Activated CD8-positive, alpha-beta T cell treated with anti-CD3 and anti-CD28 coated beads for 36 hours (primary cell): Measurements from ENCODE around the gene SEC14L1. TPM values are rescaled to one million over a fixed set of nuclear protein-coding genes. Genes with fewer than 3 reads are reported as not detected.

ENCODE experiments used
- ATAC-seq: fragments of 200-7000 bp; cut with Tn5 transposase; one replicate; pipeline ENCODE4 v1.10.0; 2021; ENCODE audit warnings: mild to moderate bottlenecking, moderate library complexity
- CTCF ChIA-PET: fragments of 350-600 bp; sonication (Branson Sonifier 250); formaldehyde crosslinking; loops from one replicate; lab custom pipeline; 2021; ENCODE audit warnings: antibody characterized with exemption; lab: Charles Lee
- POLR2A ChIA-PET: fragments of 350-600 bp; sonication (Branson Sonifier 250); formaldehyde crosslinking; loops from one replicate; lab custom pipeline; 2021; ENCODE audit warnings: antibody characterized with exemption; lab: Charles Lee
- DNase-seq: peaks from one replicate; pipeline ENCODE4 v3.0.0-alpha.2; 2020
- H3K27ac Mint-ChIP-seq: one replicate; pipeline ENCODE4 v1.8.0; 2021; ENCODE audit warnings: mild to moderate bottlenecking, mixed read lengths
- H3K27me3 Mint-ChIP-seq: one replicate; pipeline ENCODE4 v1.8.0; 2021; ENCODE audit warnings: mixed read lengths
- H3K36me3 Mint-ChIP-seq: one replicate; pipeline ENCODE4 v1.8.0; 2021; ENCODE audit warnings: low read depth, mixed read lengths
- H3K4me1 Mint-ChIP-seq: one replicate; pipeline ENCODE4 v1.8.0; 2021; ENCODE audit warnings: low read depth, mixed read lengths
- H3K4me3 Mint-ChIP-seq: one replicate; pipeline ENCODE4 v1.8.0; 2021; ENCODE audit warnings: mild to moderate bottlenecking, moderate library complexity, mixed read lengths
- H3K9me3 Mint-ChIP-seq: one replicate; pipeline ENCODE4 v1.8.0; 2021; ENCODE audit warnings: mixed read lengths
- intact Hi-C: fragments of 100-400 bp; cut with micrococcal nuclease; formaldehyde crosslinking; loops from one replicate; pipeline ENCODE4 v1.10.0; 2022
- total RNA-seq, 2 experiments: library from RNA; stranded (reverse); gene quantifications; one replicate each; pipeline ENCODE4 v1.2.3, GENCODE V29; 2021
- TF ChIP-seq, protein P1 (sequence below): fragments of 200-600 bp; IDR thresholded peaks from one replicate; pipeline ENCODE4 v1.8.0; 2022; ENCODE audit warnings: antibody characterized with exemption, mild to moderate bottlenecking

SEC14L1 gene
- total RNA-seq, 2 experiments from 2014 or later: 79.7 to 91.6 TPM

DNA sequence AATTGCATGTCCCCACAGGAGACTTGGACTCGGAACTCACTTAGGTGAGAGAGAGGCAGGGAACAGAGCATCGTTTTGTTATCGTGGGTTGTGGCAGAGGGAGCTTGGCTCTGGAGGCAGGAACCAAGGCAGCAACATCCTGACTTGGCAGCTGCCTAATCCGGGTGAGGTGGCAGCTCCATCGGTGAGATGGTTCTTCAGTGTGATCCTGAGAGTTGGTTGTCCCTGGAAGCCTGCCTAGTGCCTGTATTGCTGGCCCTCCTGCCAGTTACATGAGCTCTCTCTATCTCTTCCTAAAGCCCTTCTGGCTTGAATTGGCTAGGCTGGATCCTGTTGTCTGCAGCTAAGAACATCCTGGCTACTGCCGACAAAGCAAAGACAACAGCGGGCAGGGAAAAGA lies 19.9 kb upstream of the SEC14L1 start:
- TF ChIP-seq, protein P1, sequence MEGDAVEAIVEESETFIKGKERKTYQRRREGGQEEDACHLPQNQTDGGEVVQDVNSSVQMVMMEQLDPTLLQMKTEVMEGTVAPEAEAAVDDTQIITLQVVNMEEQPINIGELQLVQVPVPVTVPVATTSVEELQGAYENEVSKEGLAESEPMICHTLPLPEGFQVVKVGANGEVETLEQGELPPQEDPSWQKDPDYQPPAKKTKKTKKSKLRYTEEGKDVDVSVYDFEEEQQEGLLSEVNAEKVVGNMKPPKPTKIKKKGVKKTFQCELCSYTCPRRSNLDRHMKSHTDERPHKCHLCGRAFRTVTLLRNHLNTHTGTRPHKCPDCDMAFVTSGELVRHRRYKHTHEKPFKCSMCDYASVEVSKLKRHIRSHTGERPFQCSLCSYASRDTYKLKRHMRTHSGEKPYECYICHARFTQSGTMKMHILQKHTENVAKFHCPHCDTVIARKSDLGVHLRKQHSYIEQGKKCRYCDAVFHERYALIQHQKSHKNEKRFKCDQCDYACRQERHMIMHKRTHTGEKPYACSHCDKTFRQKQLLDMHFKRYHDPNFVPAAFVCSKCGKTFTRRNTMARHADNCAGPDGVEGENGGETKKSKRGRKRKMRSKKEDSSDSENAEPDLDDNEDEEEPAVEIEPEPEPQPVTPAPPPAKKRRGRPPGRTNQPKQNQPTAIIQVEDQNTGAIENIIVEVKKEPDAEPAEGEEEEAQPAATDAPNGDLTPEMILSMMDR: no peak
- no peaks in the 10 kb centered on the region for H3K27me3 Mint-ChIP-seq
- intact Hi-C loops: no loop called here
- ChIA-PET POLR2A (interaction anchor here (0.5 to 0.9 kb wide), 2 partner anchors 11 to 91 kb away, joined by 3 to 5 read pairs; no protein-coding TSS in a partner anchor), CTCF (interaction anchor here (2.8 kb wide), 1 partner anchor 13 kb away, joined by 7 read pairs; no protein-coding TSS in a partner anchor)
- H3K36me3 Mint-ChIP-seq: no peaks in the 10 kb centered on the region
- H3K4me1 Mint-ChIP-seq: peaks cover 17% of the 10 kb centered on the region
- no peak for ATAC-seq
- H3K27ac Mint-ChIP-seq: no peak overlapping the region
- H3K9me3 Mint-ChIP-seq: no peaks in the 10 kb centered on the region
- H3K4me3 Mint-ChIP-seq: no peak overlapping the region
- no peak for DNase-seq

- Mint-ChIP-seq H3K4me1 (peaks cover 39% of the 10 kb centered on the region), H3K36me3 (no peaks in the 10 kb centered on the region), H3K27ac (no peak overlapping the region), H3K27me3 (no peaks in the 10 kb centered on the region), H3K9me3 (no peaks in the 10 kb centered on the region), H3K4me3 (no peak overlapping the region)
- intact Hi-C loops: no loop called here
- TF ChIP-seq, protein P1: no peak
- DNase-seq (no peak), ATAC-seq (no peak)
- POLR2A ChIA-PET: interaction anchor here (0.6 to 1.4 kb wide), 4 partner anchors 16 to 376 kb away, joined by 3 to 6 read pairs (median 4); no protein-coding TSS in a partner anchor
- CTCF ChIA-PET: interaction anchor here (1.0 to 2.8 kb wide), 4 partner anchors 16 to 124 kb away, joined by 4 to 10 read pairs (median 6); no protein-coding TSS in a partner anchor
These were observed 16.4 kb upstream of the SEC14L1 start for GRCh38 chr17:77124192-77124889.

GRCh38 chr17:77125432-77125901 lies 15.3 kb upstream of the SEC14L1 start:
- Mint-ChIP-seq H3K27ac (no peak overlapping the region), H3K4me1 (peaks cover 46% of the 10 kb centered on the region), H3K27me3 (no peaks in the 10 kb centered on the region), H3K36me3 (no peaks in the 10 kb centered on the region), H3K4me3 (no peak overlapping the region), H3K9me3 (no peaks in the 10 kb centered on the region)
- TF ChIP-seq, protein P1: no peak
- no peak for DNase-seq
- ATAC-seq: no peak
- CTCF ChIA-PET: interaction anchor here (1.5 to 2.8 kb wide), 3 partner anchors 37 to 69 kb away, joined by 4 to 10 read pairs (median 6); no protein-coding TSS in a partner anchor
- POLR2A ChIA-PET: no interaction called here
- intact Hi-C loops: no loop called here

DNA sequence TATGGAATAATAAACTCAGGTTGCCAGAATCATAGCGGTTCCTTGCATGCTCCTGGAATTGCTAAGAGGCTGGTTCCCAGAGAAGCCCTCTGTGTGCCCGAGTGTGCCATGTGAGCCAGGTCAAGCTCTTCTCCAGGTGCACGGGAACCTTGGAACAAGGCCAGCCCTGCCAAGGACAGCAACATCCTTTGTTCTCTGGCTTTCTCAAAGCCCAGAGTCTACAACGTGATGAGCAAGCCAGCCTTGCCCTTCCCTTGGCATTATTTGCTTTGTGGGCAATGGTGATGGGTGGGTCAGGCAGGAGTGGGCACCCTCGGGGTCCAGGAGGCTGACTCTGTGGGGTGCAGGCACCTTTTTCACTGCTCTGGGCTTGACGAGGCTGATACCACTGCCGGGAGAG lies 14.2 kb upstream of the SEC14L1 start:
- TF ChIP-seq, protein P1: no peak
- peaks cover 49% of the 10 kb centered on the region for H3K4me1 Mint-ChIP-seq
- H3K9me3 Mint-ChIP-seq: no peaks in the 10 kb centered on the region
- H3K36me3 Mint-ChIP-seq: no peaks in the 10 kb centered on the region
- POLR2A ChIA-PET: no interaction called here
- no peak overlapping the region for H3K4me3 Mint-ChIP-seq
- DNase-seq (no peak), ATAC-seq (no peak)
- H3K27ac Mint-ChIP-seq: no peak overlapping the region
- H3K27me3 Mint-ChIP-seq: no peaks in the 10 kb centered on the region
- intact Hi-C loops: no loop called here
- CTCF ChIA-PET: interaction anchor here (1.5 to 2.8 kb wide), 2 partner anchors 38 to 40 kb away, joined by 4 to 10 read pairs; no protein-coding TSS in a partner anchor
